ENCODE measurements around the gene ABL1. TPM values are rescaled to one million over a fixed set of nuclear protein-coding genes. Genes with fewer than 3 reads are reported as not detected.

ABL1 gene
- total and polyA plus RNA-seq, 2 of the 13 experiments (the other 11 are each of a cell fraction or from before 2014, with no cell fraction given) = 10.8 to 20.4 TPM

- H3K9ac ChIP-seq (ENCODE audit: insufficient read depth, low read depth, low read length) = no peak overlapping the region
- H3K4me2 ChIP-seq (ENCODE audit: low read depth, low read length) = no peak overlapping the region
- no TSS peak for BruUV-seq (replicated peaks)
- H3K9me3 ChIP-seq (ENCODE audit: low read length) = no peaks in the 10 kb centered on the region
- in situ Hi-C loops (cut with HindIII; ENCODE audit: extremely low pct_ligation_motif_present, low pct_unique_long_range_greater_than_20kb) (no loop called here), intact Hi-C loops (cut with micrococcal nuclease; ENCODE audit: unreplicated experiment) (no loop called here)
- H3K4me1 ChIP-seq (ENCODE audit: insufficient read depth, low read length) = no peaks in the 10 kb centered on the region
- H2AFZ ChIP-seq (ENCODE audit: low read length) = no peak overlapping the region
- no peak for DNase-seq (ENCODE audit: low spot score)
- ChIA-PET POLR2A (no interaction called here), CTCF (ENCODE audit: low intra/inter-chr PET ratio, low total read pairs) (no interaction called here)
- TF ChIP-seq ZNF382 (CRISPR knock-in tag; IDR thresholded peaks at IDR 0.05; ENCODE audit: borderline replicate concordance) (no peak), NFAT5 (CRISPR knock-in tag; IDR thresholded peaks at IDR 0.05) (no peak), HDAC6 (IDR thresholded peaks at IDR 0.05; ENCODE audit: low read depth, low read length) (no peak), ELK4 (CRISPR knock-in tag; IDR thresholded peaks at IDR 0.05; ENCODE audit: borderline replicate concordance) (no peak), ZNF562 (CRISPR knock-in tag; IDR thresholded peaks at IDR 0.05; ENCODE audit: borderline replicate concordance) (no peak), ZNF547 (CRISPR knock-in tag; IDR thresholded peaks at IDR 0.05) (no peak), TBP (CRISPR knock-in tag; IDR thresholded peaks at IDR 0.05) (no peak), ZNF44 (CRISPR knock-in tag; IDR thresholded peaks at IDR 0.05) (no peak), TCF7 (IDR thresholded peaks at IDR 0.05; ENCODE audit: low read depth) (no peak), ZNF883 (CRISPR knock-in tag; IDR thresholded peaks at IDR 0.05; ENCODE audit: not compliant biosample characterization) (no peak), CENPBD1 (CRISPR knock-in tag; IDR thresholded peaks at IDR 0.05; ENCODE audit: borderline replicate concordance, low read depth) (no peak), SAP130 (CRISPR knock-in tag; IDR thresholded peaks at IDR 0.05; ENCODE audit: low read depth) (no peak)
- H3K36me3 ChIP-seq (replicated peaks in 1 of 2; ENCODE audit: control insufficient read depth in 1 of 2, insufficient read depth in 2 of 2, low read length in 2 of 2) = peaks cover 28 to 90% of the 10 kb centered on the region in 2 experiments
- H3K27ac ChIP-seq (ENCODE audit: extremely low read length, insufficient read depth, low read length) = no peak overlapping the region
- 0 out of 2 replicates have a peak, but pooled peaks cover 3% of the 10 kb centered on the region for H4K20me1 ChIP-seq (ENCODE audit: insufficient read depth, low read length)
- no peaks in the 10 kb centered on the region for H3K79me2 ChIP-seq (ENCODE audit: insufficient read depth, low read length)
- 97% methylated on average over 6 of the region's 6 CpGs for WGBS (ENCODE audit: low lambda C conversion rate)
- no peak for ATAC-seq
- H3K27me3 ChIP-seq (ENCODE audit: control insufficient read depth in 1 of 2, insufficient read depth in 2 of 2, low read length in 2 of 2) = no peaks in the 10 kb centered on the region
- H3K4me3 ChIP-seq (replicated peaks in 1 of 3; ENCODE audit: insufficient read depth in 1 of 3, low read depth in 2 of 3, low read length in 3 of 3) = no peak overlapping the region
- no peak for FAIRE-seq
These were observed 46.5 kb downstream of the ABL1 start for GRCh38 chr9:130881516-130881915.

All from HepG2 (cell line).